K562 (cell line): ENCODE results near the gene OCEL1. TPM values are rescaled to one million over a fixed set of nuclear protein-coding genes. Genes with fewer than 3 reads are reported as not detected.

Source experiments
- CC2D1A ChIP-seq: fragments of 450-650 bp; IDR thresholded peaks from 2 replicates; pipeline ENCODE4 v1.6.1; 2017; ENCODE audit warnings: mild to moderate bottlenecking
- CCNT2 ChIP-seq: IDR thresholded peaks from 2 replicates; pipeline ENCODE4 v1.6.1; 2011; ENCODE audit warnings: borderline replicate concordance, low read depth, mild to moderate bottlenecking, moderate library complexity, mixed read lengths, low read length; ENCODE audit not compliant: insufficient read length; ENCODE audit errors: extremely low read depth
- CXXC5 ChIP-seq: fragments of 250-450 bp; sonication (Bioruptor Pico); IDR thresholded peaks from 2 replicates; pipeline ENCODE4 v1.8.0; 2022; ENCODE audit warnings: inconsistent platforms, mild to moderate bottlenecking, moderate library complexity
- PHF8 ChIP-seq: fragments of 200-600 bp; sonication (generic); IDR thresholded peaks from 2 replicates; pipeline ENCODE4 v1.6.1; 2012; ENCODE audit warnings: mixed run types, mild to moderate bottlenecking, inconsistent platforms, low read length, moderate library complexity, borderline replicate concordance
- POLR2G ChIP-seq: fragments of 200-400 bp; formaldehyde crosslinking; IDR thresholded peaks from 2 replicates; pipeline ENCODE4 v1.6.1; 2017; ENCODE audit warnings: low read depth, mild to moderate bottlenecking, antibody characterized with exemption, low read length, moderate library complexity
- RB1 ChIP-seq: fragments of 450-650 bp; IDR thresholded peaks from 2 replicates; pipeline ENCODE4 v1.6.1; 2017; ENCODE audit warnings: low read depth, mild to moderate bottlenecking
- RBBP5 ChIP-seq: fragments of 200-600 bp; sonication (generic); IDR thresholded peaks from 2 replicates; pipeline ENCODE4 v1.6.1; 2012; ENCODE audit warnings: borderline replicate concordance, mild to moderate bottlenecking, low read length, control low read depth, inconsistent platforms; ENCODE audit not compliant: insufficient read depth, poor library complexity, severe bottlenecking
- SMAD4 ChIP-seq: fragments of 250-450 bp; sonication (Bioruptor Pico); conservative IDR thresholded peaks from 2 replicates; pipeline ENCODE4 v1.8.0; 2021; ENCODE audit warnings: inconsistent platforms, mild to moderate bottlenecking, moderate library complexity
- TBP ChIP-seq: optimal IDR thresholded peaks from 2 replicates; pipeline ENCODE3; 2011; ENCODE audit warnings: low read depth, low read length, improper control_type of control experiment
- ZNF197 ChIP-seq: fragments of 200-800 bp; sonication (Bioruptor generic); IDR thresholded peaks from 2 replicates; pipeline ENCODE4 v1.6.1; 2016; ENCODE audit warnings: low read depth, missing genetic modification characterization, missing compliant biosample characterization
- polyA plus RNA-seq, 8 experiments: library from polyadenylated mRNA; depleted of rRNA in 4 of 8; stranded (reverse) in 5 of 8; unstranded in 3 of 8; fragments of >200 nt; fragmentation: Nextera tagmentation in 2 of 8; fragmentation: Illumina TruSeq in 1 of 8; extraction: Ambion mirVana in 2 of 8; extraction: Trizol in 1 of 8; gene quantifications; 2 replicates each; pipeline versions ENCODE4 v1.2.1 to v1.2.3, GENCODE V29; 2011 to 2014; ENCODE audit warnings: inconsistent platforms in 1 of 8, missing spikeins in 1 of 8
- total RNA-seq, 7 experiments: library from RNA; depleted of rRNA in 6 of 7; stranded (reverse); fragments of >200 nt in 6 of 7; fragmentation: Illumina TruSeq in 2 of 7; extraction: Trizol in 2 of 7; gene quantifications; 2 replicates each; pipeline versions ENCODE4 v1.2.1 to v1.2.3, GENCODE V29; 2011 to 2021; ENCODE audit warnings: low replicate concordance in 1 of 7
- TF ChIP-seq, protein P1 (sequence below), 2 experiments: IDR thresholded peaks; 2 replicates each; pipeline ENCODE4 v1.6.1; 2012; ENCODE audit warnings: improper control_type of control experiment in 2 of 2, low read depth in 2 of 2, low read length in 2 of 2, borderline replicate concordance in 1 of 2
- TF ChIP-seq, protein P2 (sequence below): sonication (generic); formaldehyde crosslinking; IDR thresholded peaks from 2 replicates; pipeline ENCODE4 v1.8.1; 2023; ENCODE audit warnings: mild to moderate bottlenecking, missing genetic modification reagents, moderate library complexity
- TF ChIP-seq, protein P3 (sequence below), 2 experiments: IDR thresholded peaks; 2 replicates each; pipeline ENCODE4 v1.6.1; 2011; ENCODE audit warnings: borderline replicate concordance in 1 of 2, control low read depth in 1 of 2, low read depth in 1 of 2, low read length in 1 of 2, mild to moderate bottlenecking in 1 of 2, mixed read lengths in 1 of 2, moderate library complexity in 1 of 2; ENCODE audit not compliant: insufficient read depth in 1 of 2, insufficient read length in 1 of 2, poor library complexity in 1 of 2, severe bottlenecking in 1 of 2; ENCODE audit errors: extremely low read depth in 1 of 2

OCEL1 gene
- total and polyA plus RNA-seq, 9 of the 15 experiments (the other 6 are each of a cell fraction or from before 2014, with no cell fraction given): 8.0 to 38.0 (median 12.4) TPM

DNA sequence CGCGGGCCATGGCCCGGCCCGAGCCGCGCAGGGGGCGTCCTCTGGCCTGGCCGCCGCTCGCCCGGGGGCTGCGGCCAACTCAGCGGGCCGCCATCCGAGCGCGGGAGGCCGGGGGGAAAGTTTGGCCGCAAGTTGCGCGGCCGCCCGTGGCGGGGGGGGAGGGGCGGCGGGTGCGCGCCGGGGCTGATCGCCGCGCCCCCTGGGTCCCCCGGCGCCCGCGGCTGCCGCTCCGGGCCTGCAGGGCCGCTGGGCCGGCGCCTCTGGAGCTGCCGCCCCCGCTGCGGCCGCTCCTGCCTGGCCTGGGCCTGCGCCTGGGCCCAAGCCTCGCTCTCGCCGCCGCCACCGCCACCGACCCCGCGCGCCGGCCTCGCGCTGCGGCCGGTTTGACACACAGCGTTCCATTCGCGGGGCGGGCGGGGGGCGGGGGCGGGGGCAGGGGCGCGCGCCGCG, 19.5 kb downstream of the OCEL1 start, which contains the start of gene NR2F6 (continued):
- TF ChIP-seq, protein P1, sequence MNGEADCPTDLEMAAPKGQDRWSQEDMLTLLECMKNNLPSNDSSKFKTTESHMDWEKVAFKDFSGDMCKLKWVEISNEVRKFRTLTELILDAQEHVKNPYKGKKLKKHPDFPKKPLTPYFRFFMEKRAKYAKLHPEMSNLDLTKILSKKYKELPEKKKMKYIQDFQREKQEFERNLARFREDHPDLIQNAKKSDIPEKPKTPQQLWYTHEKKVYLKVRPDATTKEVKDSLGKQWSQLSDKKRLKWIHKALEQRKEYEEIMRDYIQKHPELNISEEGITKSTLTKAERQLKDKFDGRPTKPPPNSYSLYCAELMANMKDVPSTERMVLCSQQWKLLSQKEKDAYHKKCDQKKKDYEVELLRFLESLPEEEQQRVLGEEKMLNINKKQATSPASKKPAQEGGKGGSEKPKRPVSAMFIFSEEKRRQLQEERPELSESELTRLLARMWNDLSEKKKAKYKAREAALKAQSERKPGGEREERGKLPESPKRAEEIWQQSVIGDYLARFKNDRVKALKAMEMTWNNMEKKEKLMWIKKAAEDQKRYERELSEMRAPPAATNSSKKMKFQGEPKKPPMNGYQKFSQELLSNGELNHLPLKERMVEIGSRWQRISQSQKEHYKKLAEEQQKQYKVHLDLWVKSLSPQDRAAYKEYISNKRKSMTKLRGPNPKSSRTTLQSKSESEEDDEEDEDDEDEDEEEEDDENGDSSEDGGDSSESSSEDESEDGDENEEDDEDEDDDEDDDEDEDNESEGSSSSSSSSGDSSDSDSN (IDR thresholded peaks at IDR 0.05; ENCODE audit: borderline replicate concordance in 1 of 2, low read depth in 2 of 2, low read length in 2 of 2): 0 out of 4 replicates have a peak, but pooled peaks of 1 of the 2 experiments have one; percentile 10
- TF ChIP-seq ZNF197 (CRISPR knock-in tag) (0 out of 2 replicates have a peak, but pooled peaks have one; percentile 56), RB1 (peak; percentile 34; the same call in 1 of the 2 replicates), POLR2G (peak; percentile 67), CXXC5 (CRISPR knock-in tag) (peak; percentile 56), PHF8 (peak; percentile 45; the same call in 1 of the 2 replicates), CCNT2 (peak; percentile 32), TBP (peak; percentile 9), SMAD4 (CRISPR knock-in tag) (0 out of 2 replicates have a peak, but pooled peaks have one; percentile 17), CC2D1A (no peak), RBBP5 (peak; percentile 29)
- TF ChIP-seq, protein P2, sequence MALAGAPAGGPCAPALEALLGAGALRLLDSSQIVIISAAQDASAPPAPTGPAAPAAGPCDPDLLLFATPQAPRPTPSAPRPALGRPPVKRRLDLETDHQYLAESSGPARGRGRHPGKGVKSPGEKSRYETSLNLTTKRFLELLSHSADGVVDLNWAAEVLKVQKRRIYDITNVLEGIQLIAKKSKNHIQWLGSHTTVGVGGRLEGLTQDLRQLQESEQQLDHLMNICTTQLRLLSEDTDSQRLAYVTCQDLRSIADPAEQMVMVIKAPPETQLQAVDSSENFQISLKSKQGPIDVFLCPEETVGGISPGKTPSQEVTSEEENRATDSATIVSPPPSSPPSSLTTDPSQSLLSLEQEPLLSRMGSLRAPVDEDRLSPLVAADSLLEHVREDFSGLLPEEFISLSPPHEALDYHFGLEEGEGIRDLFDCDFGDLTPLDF (CRISPR knock-in tag): no peak
- TF ChIP-seq, protein P3, sequence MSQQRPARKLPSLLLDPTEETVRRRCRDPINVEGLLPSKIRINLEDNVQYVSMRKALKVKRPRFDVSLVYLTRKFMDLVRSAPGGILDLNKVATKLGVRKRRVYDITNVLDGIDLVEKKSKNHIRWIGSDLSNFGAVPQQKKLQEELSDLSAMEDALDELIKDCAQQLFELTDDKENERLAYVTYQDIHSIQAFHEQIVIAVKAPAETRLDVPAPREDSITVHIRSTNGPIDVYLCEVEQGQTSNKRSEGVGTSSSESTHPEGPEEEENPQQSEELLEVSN (IDR thresholded peaks at IDR 0.05; ENCODE audit: borderline replicate concordance in 1 of 2, extremely low read depth in 1 of 2, insufficient read depth in 1 of 2, insufficient read length in 1 of 2, low read depth in 1 of 2, low read length in 1 of 2, poor library complexity in 1 of 2, severe bottlenecking in 1 of 2): peak in 1 of 2 experiments; percentile 53
